ENCODE data around the gene CEP41.
A peak's percentile ranks its signal among the peaks of the same experiment; 100 is the strongest.
"Not testable (repeated sequence)": the region's sequence is repeated elsewhere in the genome, so short reads cannot be mapped to it uniquely, and the experiment has no call there.

CEP41 gene

DNA sequence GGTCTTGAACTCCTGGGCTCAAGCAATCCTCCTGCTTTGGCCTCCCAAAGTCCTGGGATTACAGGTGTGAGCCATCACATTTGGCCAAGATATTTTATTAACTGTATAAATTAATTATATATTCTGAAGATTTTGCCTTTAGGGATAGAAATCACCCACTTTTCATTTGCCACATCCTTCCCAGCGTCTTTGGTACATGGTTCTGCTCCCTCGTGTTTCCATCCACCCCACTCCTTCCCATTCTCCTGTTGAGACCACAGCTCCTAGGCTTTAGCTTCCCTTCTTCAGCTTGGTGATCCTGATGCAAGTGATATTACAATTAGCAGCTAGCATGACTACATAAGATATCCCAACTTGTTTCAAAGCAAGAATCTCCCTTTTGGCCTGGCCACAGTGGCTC lies 52.1 kb downstream of the CEP41 start:
- no peak for DNase-seq (ENCODE audit: low read depth, low spot score)

DNA sequence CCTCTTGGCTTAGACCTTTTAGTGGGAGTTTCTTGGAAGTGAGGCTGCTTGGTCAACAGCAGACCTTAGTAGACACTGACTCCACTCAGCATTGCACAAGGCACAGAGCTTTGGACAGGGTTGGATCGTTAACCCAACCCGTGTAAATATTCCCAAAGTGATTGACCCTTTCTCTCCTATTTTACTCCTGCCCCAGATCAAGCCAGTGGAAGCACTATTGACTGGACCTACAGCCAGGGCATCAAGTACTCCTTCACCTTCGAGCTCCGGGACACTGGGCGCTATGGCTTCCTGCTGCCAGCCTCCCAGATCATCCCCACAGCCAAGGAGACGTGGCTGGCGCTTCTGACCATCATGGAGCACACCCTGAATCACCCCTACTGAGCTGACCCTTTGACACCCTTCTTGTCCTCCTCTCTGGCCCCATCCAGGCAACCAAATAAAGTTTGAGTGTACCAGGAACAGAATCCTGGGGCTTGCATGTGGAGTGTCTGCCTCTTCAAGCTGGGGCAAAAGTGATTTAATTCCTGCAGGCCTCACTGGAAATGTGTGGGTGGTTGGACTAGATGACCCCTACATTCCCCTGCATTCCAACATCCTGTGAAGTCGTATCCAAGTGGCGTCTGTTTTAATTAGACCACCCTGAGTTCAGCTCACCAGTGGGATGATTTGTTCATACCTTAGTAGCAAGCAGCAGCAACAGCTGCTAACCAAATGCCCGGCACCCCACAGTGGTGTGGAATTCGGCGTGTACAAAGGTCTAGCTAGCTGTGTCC lies 53.0 kb downstream of the CEP41 start:
- DNase-seq (ENCODE audit: low read depth, low spot score): peak; percentile 92

DNA sequence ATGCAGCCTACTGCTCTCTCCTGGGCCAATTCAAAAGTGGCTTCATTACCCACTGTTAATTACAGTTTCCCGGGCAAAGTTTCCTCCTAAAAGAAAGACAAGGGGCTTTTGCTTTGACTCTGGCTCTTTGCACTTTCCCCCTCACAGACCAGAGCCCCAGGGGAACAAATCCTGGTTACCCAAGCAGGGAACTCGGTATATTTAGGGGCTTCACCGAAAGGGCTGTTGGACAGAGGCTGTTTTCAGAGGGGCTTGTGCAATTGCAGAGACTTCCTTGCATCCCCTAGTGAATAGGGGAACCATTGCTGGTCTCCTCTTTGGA lies 53.5 kb downstream of the CEP41 start:
- no peak for DNase-seq (ENCODE audit: low read depth, low spot score)

DNA sequence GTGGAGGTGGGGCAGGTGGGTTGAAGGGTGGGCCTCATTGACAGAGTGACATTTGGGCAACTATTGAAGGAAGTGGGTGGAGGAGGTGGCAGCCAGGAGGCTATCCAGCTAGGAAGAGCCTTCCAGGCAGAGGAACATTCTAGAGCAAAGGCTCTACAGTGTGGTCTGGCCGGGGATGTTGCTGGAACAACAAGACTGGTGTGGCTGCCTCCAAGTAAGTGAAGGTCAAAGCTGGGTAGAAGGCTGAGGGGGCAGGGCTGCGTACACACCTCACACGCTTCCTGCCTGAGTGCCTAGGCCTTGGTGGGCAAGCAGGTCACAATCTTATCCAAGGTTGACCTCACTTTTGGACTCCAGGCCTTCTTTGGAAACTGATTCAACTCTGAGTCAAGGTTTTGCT lies 53.9 kb downstream of the CEP41 start:
- DNase-seq (ENCODE audit: low read depth, low spot score): no peak

DNA sequence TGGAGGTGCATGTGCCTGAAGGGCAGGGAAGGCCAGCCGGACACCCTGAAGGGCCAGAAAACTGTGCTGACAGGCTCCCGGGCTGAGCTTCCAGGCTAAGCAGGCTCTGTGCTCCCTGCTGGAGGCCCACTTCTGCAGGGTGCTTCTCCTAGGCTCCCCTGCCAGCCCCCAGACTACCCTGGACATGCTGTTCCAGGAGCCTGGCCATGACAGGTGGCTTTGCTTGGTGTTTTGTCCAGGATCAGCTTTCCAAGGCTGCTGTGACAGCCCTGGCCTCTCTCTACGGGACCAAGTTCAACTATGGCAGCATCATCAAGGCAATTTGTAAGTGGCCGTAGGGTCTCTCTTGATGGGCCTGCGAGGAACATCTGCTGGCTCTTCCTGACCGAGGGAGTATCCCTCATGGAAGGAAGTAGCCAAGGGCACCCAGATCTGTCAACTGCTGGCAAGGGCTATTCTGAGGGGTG lies 55.2 kb downstream of the CEP41 start:
- DNase-seq (ENCODE audit: low read depth, low spot score): no peak

DNA sequence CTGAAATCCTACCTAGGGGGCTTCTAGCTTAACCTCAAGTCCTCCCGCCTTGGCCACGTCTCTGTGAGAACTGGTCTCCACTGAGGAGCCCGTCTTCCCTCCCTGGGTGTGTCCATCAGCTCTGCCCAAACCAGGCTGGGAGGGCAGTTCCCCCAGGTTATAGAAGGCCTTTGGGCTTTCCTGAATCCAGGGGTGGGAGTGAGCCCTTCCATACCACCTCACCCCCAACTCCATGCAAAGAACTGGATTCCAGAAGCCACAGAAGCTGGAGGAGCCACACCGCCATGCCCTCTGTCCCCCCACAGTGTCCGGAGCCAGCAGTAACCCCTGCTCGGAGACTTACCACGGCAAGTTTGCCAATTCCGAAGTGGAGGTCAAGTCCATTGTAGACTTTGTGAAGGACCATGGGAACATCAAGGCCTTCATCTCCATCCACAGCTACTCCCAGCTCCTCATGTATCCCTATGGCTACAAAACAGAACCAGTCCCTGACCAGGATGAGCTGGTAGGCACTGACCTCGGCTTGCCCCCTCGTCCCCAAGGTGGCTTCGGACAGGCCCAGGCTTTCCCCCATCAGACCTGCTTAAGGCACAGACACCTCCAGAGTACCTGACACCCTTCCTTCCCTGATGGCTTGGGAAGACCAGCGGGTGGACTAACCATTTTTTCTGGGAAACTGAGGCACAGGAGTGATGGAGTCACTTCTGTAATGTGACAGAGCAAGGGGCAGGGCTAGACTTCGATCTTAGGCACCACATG lies 55.8 kb downstream of the CEP41 start:
- DNase-seq (ENCODE audit: low read depth, low spot score): no peak

DNA sequence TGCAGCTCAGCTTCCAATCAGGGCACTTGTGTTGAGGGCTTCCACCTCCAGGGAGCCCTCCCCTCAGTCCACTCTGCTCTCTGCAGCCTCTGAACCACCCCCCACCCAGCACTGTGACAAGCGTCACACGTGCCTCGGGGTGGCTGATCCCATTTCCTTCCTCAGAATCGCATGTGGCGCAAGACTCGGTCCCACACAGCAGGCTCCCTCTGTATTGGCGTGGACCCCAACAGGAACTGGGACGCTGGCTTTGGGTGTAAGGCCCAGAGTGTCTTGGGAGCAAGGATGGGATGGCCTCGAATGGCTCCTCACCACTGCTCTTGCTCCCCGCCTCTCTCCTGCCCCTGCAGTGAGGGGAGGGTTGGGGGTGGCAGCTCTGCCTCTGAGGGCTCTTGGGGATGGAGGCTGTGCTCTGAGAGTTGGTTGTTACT lies 56.4 kb downstream of the CEP41 start:
- no peak for DNase-seq (ENCODE audit: low read depth, low spot score)

DNA sequence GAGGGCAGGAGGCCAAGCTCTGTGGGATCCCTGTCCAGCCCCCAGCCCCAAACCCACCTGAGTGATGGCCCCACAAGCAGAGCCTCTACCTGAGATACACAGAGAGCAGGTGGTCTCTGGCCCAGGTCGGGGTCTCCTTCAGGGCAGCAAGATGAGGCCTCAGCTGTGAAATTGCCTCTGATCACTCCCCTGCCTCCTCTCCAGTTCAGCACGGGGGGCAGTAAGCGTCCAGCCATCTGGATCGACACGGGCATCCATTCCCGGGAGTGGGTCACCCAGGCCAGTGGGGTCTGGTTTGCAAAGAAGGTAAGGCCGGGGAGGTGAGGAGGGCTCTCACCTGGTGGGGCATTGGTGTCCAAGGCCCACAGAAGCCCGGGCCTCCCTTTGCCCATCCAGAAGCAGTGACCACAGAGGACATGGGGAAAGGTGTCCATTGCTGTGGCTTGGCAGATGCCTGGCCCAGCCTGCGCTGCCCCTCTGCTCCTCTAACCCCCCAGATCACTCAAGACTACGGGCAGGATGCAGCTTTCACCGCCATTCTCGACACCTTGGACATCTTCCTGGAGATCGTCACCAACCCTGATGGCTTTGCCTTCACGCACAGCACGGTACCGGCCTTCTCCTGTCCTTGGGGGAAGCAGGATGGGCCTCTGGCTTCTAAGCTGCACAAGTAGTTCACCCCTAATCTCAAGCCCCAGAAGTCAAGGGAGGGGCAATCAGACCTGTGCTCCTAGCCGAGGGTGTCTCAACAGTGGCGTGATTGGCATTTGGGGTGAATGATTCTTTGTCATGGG lies 57.4 kb downstream of the CEP41 start:
- no peak for DNase-seq (ENCODE audit: low read depth, low spot score)

DNA sequence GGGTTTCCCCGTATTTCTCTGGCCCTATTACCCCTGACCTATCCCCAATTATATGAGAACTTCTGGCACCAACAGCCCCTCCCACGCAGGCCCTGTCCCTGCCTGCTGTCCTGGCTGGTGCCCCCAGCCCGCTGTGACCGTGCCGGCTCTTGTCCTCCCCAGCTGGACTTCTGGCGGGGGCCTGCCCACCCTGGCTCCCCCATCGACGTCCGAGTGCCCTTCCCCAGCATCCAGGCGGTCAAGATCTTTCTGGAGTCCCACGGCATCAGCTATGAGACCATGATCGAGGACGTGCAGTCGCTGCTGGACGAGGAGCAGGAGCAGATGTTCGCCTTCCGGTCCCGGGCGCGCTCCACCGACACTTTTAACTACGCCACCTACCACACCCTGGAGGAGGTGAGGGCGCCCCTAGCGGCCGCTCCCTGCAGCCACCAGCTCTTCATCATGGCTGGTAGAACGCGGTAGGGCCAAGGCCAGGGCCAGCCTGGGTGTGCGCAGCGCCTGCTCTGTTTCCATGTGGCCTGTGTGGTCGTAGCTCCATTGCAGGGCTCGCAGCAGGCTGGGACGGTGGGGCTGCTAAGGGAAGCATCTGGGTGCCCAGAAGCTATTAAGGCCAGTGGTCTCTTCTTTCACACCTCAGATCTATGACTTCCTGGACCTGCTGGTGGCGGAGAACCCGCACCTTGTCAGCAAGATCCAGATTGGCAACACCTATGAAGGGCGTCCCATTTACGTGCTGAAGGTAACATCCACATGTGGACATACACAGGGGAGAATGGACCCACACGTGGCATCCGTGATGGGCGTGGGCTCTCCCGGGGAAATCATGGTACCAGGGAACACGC lies 59.1 kb downstream of the CEP41 start:
- DNase-seq (ENCODE audit: low read depth, low spot score): no peak

DNA sequence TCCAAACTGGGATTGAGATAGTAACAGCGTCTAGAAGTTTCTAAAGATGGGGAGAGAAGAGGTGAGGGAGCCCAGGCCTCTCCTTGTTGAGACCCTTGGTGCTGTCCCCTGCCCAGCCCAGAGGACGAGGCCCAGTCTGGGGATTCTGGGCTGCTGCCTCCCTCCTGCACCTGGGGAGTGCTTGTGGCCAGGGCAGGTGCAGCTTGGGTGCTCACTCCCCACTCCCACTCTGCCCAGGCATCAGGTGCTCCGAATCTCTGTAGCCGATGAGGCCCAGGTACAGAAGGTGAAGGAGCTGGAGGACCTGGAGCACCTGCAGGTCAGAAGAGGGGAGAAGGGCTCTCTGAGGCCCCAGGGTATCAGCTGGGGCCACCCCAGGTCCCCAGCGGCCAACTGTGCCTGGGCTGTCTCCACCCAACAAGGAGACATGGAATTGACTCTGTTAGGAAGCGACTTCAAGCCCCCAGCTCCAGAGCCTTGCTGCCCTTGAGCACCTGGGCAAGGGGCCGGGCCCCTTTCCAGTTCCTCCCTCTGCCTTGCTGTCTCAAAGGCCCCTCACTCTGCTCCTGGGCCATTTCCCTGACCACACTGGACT lies 59.9 kb downstream of the CEP41 start:
- no peak for DNase-seq (ENCODE audit: low read depth, low spot score)

DNA sequence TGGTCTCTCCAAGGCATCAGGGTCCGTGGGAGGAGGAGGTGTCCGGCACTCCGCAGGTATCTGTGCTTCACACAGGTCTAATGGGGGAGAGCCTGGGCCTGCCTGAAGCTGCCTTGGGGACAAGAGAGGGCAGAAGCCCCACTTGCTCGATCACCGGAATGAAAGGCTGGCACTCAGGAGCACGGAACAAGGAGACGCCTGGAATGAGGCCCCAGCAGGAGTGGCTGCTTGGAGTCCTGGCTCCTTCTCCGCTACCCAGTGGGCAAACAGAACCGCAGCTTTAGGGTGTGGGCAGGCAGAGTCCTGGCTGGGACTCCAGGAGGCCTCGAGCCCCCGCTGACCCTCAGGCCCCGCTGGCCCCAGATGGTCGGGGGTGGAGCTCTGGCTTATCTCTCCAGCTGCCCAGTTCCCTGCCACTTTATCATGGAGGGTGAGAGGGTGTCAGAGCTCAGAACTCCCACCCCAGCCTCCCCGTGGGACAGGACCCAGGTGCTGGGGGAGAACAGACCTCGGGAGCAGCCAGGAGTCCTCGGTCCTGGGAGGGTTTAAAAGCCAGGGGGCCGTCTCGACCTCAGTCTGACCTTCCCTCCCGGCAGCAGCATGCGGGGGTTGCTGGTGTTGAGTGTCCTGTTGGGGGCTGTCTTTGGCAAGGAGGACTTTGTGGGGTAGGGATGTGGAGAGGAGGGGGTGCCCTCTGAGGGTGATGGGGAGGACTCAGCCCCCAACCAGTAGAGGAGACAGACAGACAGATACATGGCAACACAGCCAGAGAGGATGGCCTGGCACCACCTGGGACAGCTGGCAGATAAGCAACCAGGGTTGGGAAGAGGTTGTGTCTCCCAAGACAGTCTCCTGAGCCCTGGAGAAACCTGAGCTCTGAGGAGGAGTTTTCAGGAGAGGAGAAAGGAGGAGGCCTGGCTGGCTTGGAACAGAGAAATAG lies 60.6 kb downstream of the CEP41 start, which contains the start of gene CPA1:
CPA1 (plus strand) TSS at position 574 of the 940 bp plus-strand sequence; CDS start at position 601, 27 bp downstream.
- DNase-seq (ENCODE audit: low read depth, low spot score): no peak

DNA sequence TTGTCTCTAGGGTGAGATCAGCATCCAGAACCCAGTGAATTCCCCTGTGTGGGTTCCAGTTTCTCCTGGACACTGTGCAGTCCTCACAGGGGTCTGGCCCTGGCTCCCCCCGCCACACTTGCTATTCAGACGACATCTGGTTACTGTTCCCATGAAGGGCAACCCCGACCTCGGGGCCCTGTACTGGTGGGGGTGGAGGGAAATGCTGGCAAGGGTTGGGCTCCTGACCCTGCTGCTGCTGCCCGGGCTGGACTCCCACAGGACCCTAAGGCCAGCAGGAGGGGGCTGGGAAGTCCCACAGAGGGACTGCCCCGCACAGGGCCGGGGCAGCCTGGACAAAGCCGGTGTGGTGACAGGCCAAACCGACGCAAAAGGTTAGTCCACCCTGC lies 61.3 kb downstream of the CEP41 start:
- DNase-seq (ENCODE audit: low read depth, low spot score): no peak

DNA sequence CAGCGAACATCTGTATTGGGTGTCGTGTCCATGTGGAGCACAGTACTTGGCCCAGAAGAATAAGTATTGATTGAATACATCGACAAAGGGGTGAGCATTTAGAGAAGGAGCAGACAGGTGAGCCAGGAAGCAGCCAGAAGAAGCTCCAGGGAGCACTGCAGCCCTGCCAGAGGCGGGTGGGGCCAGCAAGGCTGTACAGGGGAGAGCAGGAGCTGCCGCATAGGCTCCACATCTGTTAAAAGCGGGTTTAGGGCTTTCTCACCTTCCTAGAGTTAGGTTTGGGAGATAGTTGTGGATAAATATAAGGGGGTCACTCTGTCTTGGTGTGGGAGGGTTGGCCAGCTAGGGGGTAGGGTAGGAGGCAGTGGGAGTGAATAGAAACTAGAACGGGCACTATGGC lies 61.8 kb downstream of the CEP41 start:
- no peak for DNase-seq (ENCODE audit: low read depth, low spot score)

DNA sequence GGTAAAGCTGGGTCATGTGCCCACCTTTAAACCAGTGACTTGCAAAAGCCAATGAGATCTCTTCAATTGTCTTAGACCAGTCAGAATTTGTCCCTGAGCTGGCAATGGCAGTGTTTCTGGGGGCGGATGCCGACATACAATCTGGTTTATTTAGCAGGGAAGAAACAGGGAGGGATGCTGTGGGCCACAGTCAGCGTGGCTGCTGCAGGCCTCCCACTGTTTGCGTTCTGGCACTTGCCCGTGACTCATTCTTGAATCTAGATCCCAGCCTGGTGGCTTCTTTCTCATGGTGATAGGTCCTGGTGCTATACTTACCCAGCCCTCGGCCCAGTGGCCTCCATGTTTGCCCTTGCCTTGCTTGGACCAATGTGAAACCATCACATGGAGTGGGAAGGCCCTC lies 63.6 kb downstream of the CEP41 start:
- no peak for DNase-seq (ENCODE audit: low read depth, low spot score)

DNA sequence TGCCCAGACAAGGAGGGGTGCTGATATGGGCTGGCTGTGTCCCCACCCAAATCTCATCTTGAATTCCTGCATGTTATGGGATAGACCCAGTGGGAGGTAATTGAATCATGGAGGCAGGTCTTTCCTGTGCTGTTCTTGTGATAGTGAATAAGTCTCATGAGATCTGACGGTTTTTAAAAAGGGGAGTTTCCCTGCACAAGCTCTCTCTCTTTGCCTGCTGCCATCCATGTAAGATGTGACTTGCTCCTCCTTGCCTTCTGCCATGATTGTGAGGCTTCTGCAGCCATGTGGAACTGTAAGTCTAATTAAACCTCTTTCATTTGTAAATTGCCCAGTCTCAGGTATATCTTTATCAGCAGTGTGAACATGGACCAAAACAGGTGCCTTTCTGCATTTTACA lies 64.4 kb downstream of the CEP41 start:
- not testable (repeated sequence) for DNase-seq (ENCODE audit: low read depth, low spot score)

DNA sequence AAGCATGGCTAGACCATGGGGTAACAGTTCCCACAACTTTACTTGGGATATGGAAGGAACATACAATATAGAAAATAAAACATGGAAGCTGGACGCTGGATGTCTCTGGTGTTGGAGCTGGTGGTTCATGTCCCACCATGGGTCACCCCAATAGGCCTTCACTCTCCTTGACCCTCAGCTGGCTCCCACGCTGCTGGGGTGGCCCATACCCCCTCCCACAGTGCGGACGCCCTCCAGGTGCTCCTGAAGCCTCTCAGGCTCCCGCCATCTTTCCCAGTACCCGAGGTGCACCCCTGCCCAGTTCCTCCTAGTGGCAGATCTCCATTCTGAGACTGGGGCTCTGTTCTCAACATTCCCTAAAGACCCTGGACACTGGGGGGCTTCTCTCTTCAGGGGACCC lies 66.3 kb downstream of the CEP41 start:
- no peak for DNase-seq (ENCODE audit: low read depth, low spot score)

DNA sequence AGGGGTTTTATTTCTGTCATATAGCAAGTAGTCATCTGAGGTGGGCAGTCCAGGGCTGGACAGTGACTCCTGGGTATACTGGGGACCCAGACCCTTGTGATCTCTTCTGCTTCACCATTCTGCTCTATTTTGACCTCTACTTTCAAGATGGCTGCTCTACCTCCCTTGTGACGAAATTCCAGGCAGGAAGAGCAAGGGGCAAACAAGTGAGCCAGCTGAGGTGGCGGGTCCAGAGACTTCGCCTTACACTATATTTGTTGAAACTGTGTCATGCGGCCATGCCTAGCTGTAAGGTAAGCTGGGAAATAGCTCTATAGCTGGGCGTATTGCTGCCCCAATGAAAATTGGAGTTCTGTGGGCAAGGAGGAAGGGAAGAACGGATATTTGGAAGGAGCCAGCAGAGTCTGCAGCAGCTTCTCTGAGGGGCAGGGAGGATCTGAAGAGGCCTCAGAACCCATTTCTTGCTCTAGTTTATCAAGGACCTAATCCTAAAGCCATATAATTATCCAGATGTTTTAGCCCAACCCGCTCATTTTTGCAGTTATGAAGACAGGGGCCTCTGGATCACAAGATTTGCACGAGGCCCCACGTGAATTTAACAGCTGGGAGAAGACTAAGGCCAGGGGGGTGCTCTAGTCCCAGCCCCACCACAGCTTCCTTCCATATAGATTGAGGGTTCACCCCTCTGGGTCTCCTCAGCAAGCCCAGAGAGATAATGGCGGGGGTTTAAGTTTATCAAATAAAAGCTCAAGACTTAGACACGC lies 68.2 kb downstream of the CEP41 start:
- DNase-seq (ENCODE audit: low read depth, low spot score): no peak

DNA sequence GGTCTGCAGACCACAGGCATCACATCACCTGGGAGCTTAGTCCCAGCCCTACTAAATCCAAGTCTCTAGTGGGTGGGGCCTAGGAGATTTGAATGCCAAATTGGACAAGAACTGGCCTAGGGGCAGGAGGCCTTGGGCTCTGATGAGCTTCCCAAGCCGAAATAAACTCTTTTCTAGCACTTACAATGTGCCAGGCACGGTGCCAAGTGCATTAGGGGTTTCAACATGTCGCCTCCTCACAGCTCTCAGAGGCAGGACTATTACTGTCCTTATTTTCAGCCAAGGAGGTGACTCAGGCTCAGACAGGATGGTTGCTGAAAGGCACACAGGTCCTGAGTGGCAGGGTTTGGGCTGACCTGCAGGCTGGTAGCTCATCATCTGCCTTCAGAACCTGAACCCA lies 69.8 kb downstream of the CEP41 start:
- no peak for DNase-seq (ENCODE audit: low read depth, low spot score)
